ENCODE data around the gene DCP2.

Gene DCP2

GRCh38 chr5:112967520-112968083 is 9.0 kb upstream of the DCP2 start:
- no peak for DNase-seq (ENCODE audit: low read depth)
- H3K4me3 ChIP-seq (ENCODE audit: low read depth, low read length): no peak overlapping the region
- TF ChIP-seq CTCF (IDR thresholded peaks at IDR 0.05; ENCODE audit: control insufficient read depth, extremely low read depth, insufficient read depth): no peak

GRCh38 chr5:112968411-112969106 is 8.0 kb upstream of the DCP2 start:
- H3K4me3 ChIP-seq (ENCODE audit: low read depth, low read length): no peak overlapping the region
- DNase-seq (ENCODE audit: low read depth): no peak
- TF ChIP-seq CTCF (IDR thresholded peaks at IDR 0.05; ENCODE audit: control insufficient read depth, extremely low read depth, insufficient read depth): no peak

GRCh38 chr5:112971276-112971675 is 5.3 kb upstream of the DCP2 start:
- TF ChIP-seq CTCF (IDR thresholded peaks at IDR 0.05; ENCODE audit: control insufficient read depth, extremely low read depth, insufficient read depth): no peak
- no peak overlapping the region for H3K4me3 ChIP-seq (ENCODE audit: low read depth, low read length)
- no peak for DNase-seq (ENCODE audit: low read depth)

DNA sequence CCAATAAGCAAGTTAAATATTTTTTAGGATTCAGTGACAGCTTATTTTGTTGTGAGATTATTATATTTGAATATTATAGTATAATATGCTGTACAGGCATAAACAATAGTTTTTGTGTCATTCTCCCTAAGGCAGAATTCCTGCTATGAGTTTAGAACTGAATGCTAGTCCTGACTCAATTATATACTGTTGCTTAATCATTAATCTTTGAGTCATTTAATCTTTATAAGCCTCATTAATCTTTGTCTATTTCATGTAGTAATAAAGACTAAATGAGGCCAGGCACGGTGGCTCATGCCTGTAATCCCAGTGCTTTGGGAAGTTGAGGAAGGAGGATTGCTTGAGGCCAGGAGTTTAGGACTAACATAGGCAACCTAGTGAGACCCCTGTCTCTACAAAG is 3.6 kb upstream of the DCP2 start:
- no peak for TF ChIP-seq CTCF (IDR thresholded peaks at IDR 0.05; ENCODE audit: control insufficient read depth, extremely low read depth, insufficient read depth)
- no peak for DNase-seq (ENCODE audit: low read depth)
- H3K4me3 ChIP-seq (ENCODE audit: low read depth, low read length): no peak overlapping the region

GRCh38 chr5:112973904-112974303 is 2.7 kb upstream of the DCP2 start:
- TF ChIP-seq CTCF (IDR thresholded peaks at IDR 0.05; ENCODE audit: control insufficient read depth, extremely low read depth, insufficient read depth): no peak
- no peak for DNase-seq (ENCODE audit: low read depth)
- no peak overlapping the region for H3K4me3 ChIP-seq (ENCODE audit: low read depth, low read length)

DNA sequence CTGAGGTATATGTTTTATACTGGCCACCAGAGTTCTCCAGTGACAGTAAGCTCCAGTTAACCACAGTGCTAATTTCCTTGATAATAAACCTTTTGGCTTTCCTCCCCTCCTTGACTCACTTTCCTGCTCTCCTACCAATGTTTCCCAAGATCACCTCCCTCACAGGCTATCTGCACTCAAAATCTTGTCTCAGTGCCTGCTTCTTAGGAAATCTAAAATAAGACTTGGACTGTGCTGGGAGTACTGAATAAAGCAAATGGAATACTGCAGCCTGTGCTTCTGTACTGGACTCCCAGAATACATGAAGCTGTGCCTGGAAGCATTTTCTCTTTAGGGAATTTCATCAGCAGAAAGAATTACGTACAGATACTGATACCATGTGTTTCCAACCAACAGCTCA is 1.7 kb upstream of the DCP2 start:
- no peak for TF ChIP-seq CTCF (IDR thresholded peaks at IDR 0.05; ENCODE audit: control insufficient read depth, extremely low read depth, insufficient read depth)
- no peak overlapping the region for H3K4me3 ChIP-seq (ENCODE audit: low read depth, low read length)
- no peak for DNase-seq (ENCODE audit: low read depth)
